Muscle of leg (tissue), 11 donors: ENCODE data around the gene PPP1R12A. TPM values are rescaled to one million over a fixed set of nuclear protein-coding genes. Genes with fewer than 3 reads are reported as not detected.
"Not testable (repeated sequence)": the region's sequence is repeated elsewhere in the genome, so short reads cannot be mapped to it uniquely, and the experiment has no call there.

Experiments used
- DNase-seq: peaks from one replicate; pipeline ENCODE4 v3.0.0; 2013
- H3K27ac ChIP-seq: one replicate; pipeline ENCODE4 v1.5.1; 2013; ENCODE audit warnings: mild to moderate bottlenecking, low read length, control low read depth
- H3K27me3 ChIP-seq: one replicate; pipeline ENCODE4 v1.6.1; 2013; ENCODE audit warnings: low read length; ENCODE audit not compliant: control insufficient read depth, insufficient read depth
- H3K36me3 ChIP-seq: one replicate; pipeline ENCODE4 v1.6.1; 2013; ENCODE audit warnings: low read length; ENCODE audit not compliant: control insufficient read depth, insufficient read depth
- H3K4me1 ChIP-seq: one replicate; pipeline ENCODE4 v1.6.1; 2013; ENCODE audit warnings: low read length; ENCODE audit not compliant: control insufficient read depth, insufficient read depth
- H3K4me3 ChIP-seq: one replicate; pipeline ENCODE4 v1.5.1; 2013; ENCODE audit warnings: low read length, control low read depth
- H3K9me3 ChIP-seq: replicated peaks from 2 replicates; pipeline ENCODE4 v1.6.1; 2013; ENCODE audit warnings: low read depth, low read length; ENCODE audit not compliant: control insufficient read depth
- WGBS: methylation state at CpG from one replicate; pipeline ENCODE4 v1.1.5; 2013; ENCODE audit warnings: missing lambda C conversion rate; ENCODE audit not compliant: insufficient coverage; 5-methylcytosine and 5-hydroxymethylcytosine counted together
- polyA plus RNA-seq, 8 donors: library from polyadenylated mRNA; unstranded; fragments of 120-200 nt; gene quantifications; one replicate each; pipeline versions ENCODE4 v1.2.1 to v1.2.3, GENCODE V29; 2013; ENCODE audit warnings: inconsistent platforms in 1 of 8, low replicate concordance in 1 of 8; ENCODE audit not compliant: insufficient read length in 8 of 8, insufficient read depth in 1 of 8
- total RNA-seq: library from RNA; stranded (reverse); fragments of 120-200 nt; gene quantifications from one replicate; pipeline ENCODE4 v1.2.4, GENCODE V29; 2013

PPP1R12A gene
- total and polyA plus RNA-seq, 9 donors = 38.4 to 91.6 (median 59.6) TPM

- Histone ChIP-seq H3K27ac (no peak overlapping the region), H3K36me3 (no peaks in the 10 kb centered on the region), H3K9me3 (no peaks in the 10 kb centered on the region), H3K4me1 (no peaks in the 10 kb centered on the region), H3K27me3 (no peaks in the 10 kb centered on the region), H3K4me3 (no peak overlapping the region)
- WGBS = 62% methylated on average over 2 of the region's 3 CpGs
- DNase-seq = no peak
Measured at GRCh38 chr12:79964100-79964627, 29.3 kb upstream of the PPP1R12A start.

DNA sequence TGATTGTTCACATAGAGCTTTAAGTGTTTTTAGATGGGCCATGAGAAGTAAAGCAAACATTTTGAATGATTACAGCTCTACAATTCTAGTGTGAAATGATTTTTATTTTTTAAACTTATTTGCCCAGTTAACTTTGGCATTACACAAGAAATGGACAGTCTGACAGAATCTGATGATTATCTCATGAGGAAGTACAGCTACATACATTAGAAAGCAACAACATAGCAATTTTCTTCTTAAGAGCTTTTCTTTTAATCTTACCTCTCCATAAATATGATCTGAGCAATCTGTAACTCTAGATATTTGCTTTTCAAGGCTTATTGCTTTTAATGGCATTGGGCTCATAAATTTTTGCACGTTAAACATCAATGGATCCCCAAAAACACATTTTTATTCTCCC is 26.5 kb upstream of the PPP1R12A start:
- no peaks in the 10 kb centered on the region for H3K4me1 ChIP-seq
- no peak overlapping the region for H3K27ac ChIP-seq
- H3K4me3 ChIP-seq = no peak overlapping the region
- no peaks in the 10 kb centered on the region for H3K9me3 ChIP-seq
- no peak for DNase-seq
- H3K27me3 ChIP-seq = no peaks in the 10 kb centered on the region
- H3K36me3 ChIP-seq = no peaks in the 10 kb centered on the region
- whole genome bisulfite sequencing = no CpG with 5 or more reads among the region's 1 CpG

GRCh38 chr12:79959484-79959883 is 24.6 kb upstream of the PPP1R12A start:
- H3K4me1 ChIP-seq = no peaks in the 10 kb centered on the region
- peak; percentile 31 for DNase-seq
- no peaks in the 10 kb centered on the region for H3K36me3 ChIP-seq
- no peak overlapping the region for H3K27ac ChIP-seq
- H3K4me3 ChIP-seq = no peak overlapping the region
- H3K9me3 ChIP-seq = peaks cover 11% of the 10 kb centered on the region
- H3K27me3 ChIP-seq = no peaks in the 10 kb centered on the region
- 88% methylated on average over 2 of the region's 4 CpGs for WGBS

DNA sequence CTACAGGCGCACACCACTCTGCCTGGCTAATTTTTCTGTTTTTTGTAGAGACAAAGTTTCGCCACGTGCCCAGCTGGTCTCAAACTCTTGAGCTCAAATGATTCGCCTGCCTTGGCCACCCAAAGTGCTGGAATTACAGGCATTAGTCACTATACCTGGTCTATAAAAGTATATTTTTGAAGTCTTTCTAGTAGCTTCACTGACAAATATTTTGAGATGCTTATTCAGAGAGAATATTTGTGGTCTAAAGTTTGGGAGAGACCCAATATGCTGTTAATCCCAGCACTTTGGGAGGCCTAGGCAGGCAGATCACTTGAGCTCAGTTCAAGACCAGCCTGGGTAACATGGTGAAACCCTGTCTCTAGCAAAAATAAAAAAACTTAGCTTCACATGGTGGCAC is 22.0 kb upstream of the PPP1R12A start:
- Histone ChIP-seq H3K4me3 (no peak overlapping the region), H3K27ac (no peak overlapping the region), H3K4me1 (no peaks in the 10 kb centered on the region), H3K27me3 (no peaks in the 10 kb centered on the region), H3K36me3 (no peaks in the 10 kb centered on the region), H3K9me3 (peaks cover 11% of the 10 kb centered on the region)
- DNase-seq = no peak
- no CpG with 5 or more reads among the region's 4 CpGs for WGBS

DNA sequence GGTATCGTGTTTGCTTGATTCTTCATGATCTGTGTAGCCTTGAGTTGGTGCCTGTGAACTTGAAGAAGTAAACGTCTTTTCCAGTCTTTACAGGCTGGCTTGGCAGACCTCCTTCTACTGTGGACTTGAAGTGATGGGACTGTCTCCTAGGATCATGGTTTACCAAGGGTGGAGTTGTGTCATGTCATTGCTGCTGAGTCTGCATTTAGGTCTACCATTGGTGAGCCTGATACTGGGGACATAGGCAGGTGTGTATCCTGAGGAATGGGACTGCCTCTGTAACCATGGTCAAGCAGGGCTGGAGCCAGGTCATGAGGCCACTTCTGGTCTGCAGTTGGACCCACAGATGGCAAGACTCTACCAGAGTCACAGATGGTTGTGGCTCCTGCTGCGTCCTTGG is 20.7 kb upstream of the PPP1R12A start:
- 75% methylated on average over 3 of the region's 3 CpGs for WGBS
- Histone ChIP-seq H3K4me3 (no peak overlapping the region), H3K27me3 (no peaks in the 10 kb centered on the region), H3K27ac (no peak overlapping the region), H3K4me1 (no peaks in the 10 kb centered on the region), H3K9me3 (peaks cover 11% of the 10 kb centered on the region), H3K36me3 (no peaks in the 10 kb centered on the region)
- DNase-seq = no peak

- Histone ChIP-seq H3K4me3 (no peak overlapping the region), H3K9me3 (peaks cover 11% of the 10 kb centered on the region)
- no CpG with 5 or more reads among the region's 2 CpGs for WGBS
Measured at GRCh38 chr12:79954037-79954610, 19.2 kb upstream of the PPP1R12A start.

GRCh38 chr12:79949098-79949497 is 14.2 kb upstream of the PPP1R12A start:
- H3K27me3 ChIP-seq = no peaks in the 10 kb centered on the region
- no peaks in the 10 kb centered on the region for H3K36me3 ChIP-seq
- H3K27ac ChIP-seq = no peak overlapping the region
- H3K9me3 ChIP-seq = no peaks in the 10 kb centered on the region
- no peak overlapping the region for H3K4me3 ChIP-seq
- WGBS = no CpG with 5 or more reads among the region's 1 CpG
- no peak for DNase-seq
- no peaks in the 10 kb centered on the region for H3K4me1 ChIP-seq

More at GRCh38 chr12:79954037-79954610, 19.2 kb upstream of the PPP1R12A start:
- Histone ChIP-seq H3K27ac (no peak overlapping the region), H3K36me3 (no peaks in the 10 kb centered on the region), H3K4me1 (no peaks in the 10 kb centered on the region), H3K27me3 (no peaks in the 10 kb centered on the region)
- DNase-seq = no peak

DNA sequence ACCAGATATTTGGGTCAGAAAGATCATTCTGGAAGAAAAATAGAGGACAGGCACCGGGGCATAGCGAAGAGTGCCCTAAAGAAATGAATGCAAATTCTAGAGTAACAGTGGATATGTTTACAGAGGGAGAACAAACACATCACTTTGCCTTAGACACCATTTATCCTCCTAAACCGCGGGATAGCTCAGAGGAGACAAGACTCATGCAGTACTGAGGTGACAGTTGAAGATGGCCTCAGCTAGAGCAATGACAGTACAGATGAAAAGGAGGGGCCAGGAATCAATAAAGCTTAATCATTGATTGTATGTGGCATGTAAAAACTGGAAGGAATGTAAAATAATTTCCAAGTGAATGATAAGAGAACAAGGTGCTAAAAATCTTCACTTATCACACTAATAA is 10.5 kb upstream of the PPP1R12A start:
- DNase-seq = no peak
- WGBS = no CpG with 5 or more reads among the region's 4 CpGs
- H3K36me3 ChIP-seq = no peaks in the 10 kb centered on the region
- no peaks in the 10 kb centered on the region for H3K9me3 ChIP-seq
- no peak overlapping the region for H3K27ac ChIP-seq
- no peaks in the 10 kb centered on the region for H3K4me1 ChIP-seq
- H3K4me3 ChIP-seq = no peak overlapping the region
- no peaks in the 10 kb centered on the region for H3K27me3 ChIP-seq

- no peak overlapping the region for H3K4me3 ChIP-seq
- no peaks in the 10 kb centered on the region for H3K9me3 ChIP-seq
- H3K27ac ChIP-seq = no peak overlapping the region
- no peaks in the 10 kb centered on the region for H3K4me1 ChIP-seq
- DNase-seq = no peak
- H3K27me3 ChIP-seq = no peaks in the 10 kb centered on the region
- H3K36me3 ChIP-seq = no peaks in the 10 kb centered on the region
- WGBS = 69% methylated on average over 2 of the region's 3 CpGs
Measured at GRCh38 chr12:79944565-79944964, 9.7 kb upstream of the PPP1R12A start.

GRCh38 chr12:79942846-79943245 is 7.9 kb upstream of the PPP1R12A start:
- not testable (repeated sequence) for H3K36me3 ChIP-seq, H3K9me3 ChIP-seq, H3K4me1 ChIP-seq, DNase-seq, H3K27me3 ChIP-seq, H3K27ac ChIP-seq, H3K4me3 ChIP-seq
- no CpG with 5 or more reads among the region's 2 CpGs for WGBS
